Fibroblast of skin of back (primary cell): ENCODE measurements around the gene SLC25A26.

ENCODE experiments used
- DNase-seq: peaks from one replicate; pipeline ENCODE4 v3.0.0-alpha.2; 2013

The SLC25A26 gene

GRCh38 chr3:66377800-66378199 is 157.0 kb downstream of the SLC25A26 start:
- DNase-seq, result no peak

GRCh38 chr3:66378256-66378655 is 157.5 kb downstream of the SLC25A26 start:
- DNase-seq, result peak; percentile 32

GRCh38 chr3:66379565-66379964 is 158.8 kb downstream of the SLC25A26 start:
- DNase-seq, result no peak

- DNase-seq, result no peak
These were observed 159.6 kb downstream of the SLC25A26 start for GRCh38 chr3:66380200-66380932.

GRCh38 chr3:66381626-66382025 is 160.8 kb downstream of the SLC25A26 start:
- no peak for DNase-seq

- no peak for DNase-seq
These were observed 161.3 kb downstream of the SLC25A26 start for GRCh38 chr3:66382142-66382541.

GRCh38 chr3:66383023-66383422 is 162.2 kb downstream of the SLC25A26 start:
- DNase-seq, result no peak

- no peak for DNase-seq
These were observed 163.4 kb downstream of the SLC25A26 start for GRCh38 chr3:66383998-66384745.

- DNase-seq, result no peak
These were observed 164.3 kb downstream of the SLC25A26 start for GRCh38 chr3:66385066-66385465.

- DNase-seq, result no peak
These were observed 165.5 kb downstream of the SLC25A26 start for GRCh38 chr3:66386011-66386924.

- DNase-seq, result no peak
These were observed 166.3 kb downstream of the SLC25A26 start for GRCh38 chr3:66386925-66387650.

GRCh38 chr3:66390013-66390412 is 169.2 kb downstream of the SLC25A26 start:
- DNase-seq, result no peak

GRCh38 chr3:66392512-66392911 is 171.7 kb downstream of the SLC25A26 start:
- DNase-seq, result no peak

- no peak for DNase-seq
These were observed 172.1 kb downstream of the SLC25A26 start for GRCh38 chr3:66392966-66393332.

- DNase-seq, result peak; percentile 55
These were observed 172.7 kb downstream of the SLC25A26 start for GRCh38 chr3:66393333-66394005.

GRCh38 chr3:66394019-66394752 is 173.4 kb downstream of the SLC25A26 start:
- no peak for DNase-seq

GRCh38 chr3:66394753-66395249 is 174.0 kb downstream of the SLC25A26 start:
- DNase-seq, result peak; percentile 91

GRCh38 chr3:66395635-66396034 is 174.8 kb downstream of the SLC25A26 start:
- no peak for DNase-seq

GRCh38 chr3:66396161-66396760 is 175.5 kb downstream of the SLC25A26 start:
- DNase-seq, result no peak

GRCh38 chr3:66396888-66397287 is 176.1 kb downstream of the SLC25A26 start:
- DNase-seq, result no peak
